Measurements from ENCODE around the gene CREBBP. TPM values are rescaled to one million over a fixed set of nuclear protein-coding genes. Genes with fewer than 3 reads are reported as not detected.

Gene CREBBP
- total RNA-seq, 1 donor from 2014 or later: 72.8 TPM

DNA sequence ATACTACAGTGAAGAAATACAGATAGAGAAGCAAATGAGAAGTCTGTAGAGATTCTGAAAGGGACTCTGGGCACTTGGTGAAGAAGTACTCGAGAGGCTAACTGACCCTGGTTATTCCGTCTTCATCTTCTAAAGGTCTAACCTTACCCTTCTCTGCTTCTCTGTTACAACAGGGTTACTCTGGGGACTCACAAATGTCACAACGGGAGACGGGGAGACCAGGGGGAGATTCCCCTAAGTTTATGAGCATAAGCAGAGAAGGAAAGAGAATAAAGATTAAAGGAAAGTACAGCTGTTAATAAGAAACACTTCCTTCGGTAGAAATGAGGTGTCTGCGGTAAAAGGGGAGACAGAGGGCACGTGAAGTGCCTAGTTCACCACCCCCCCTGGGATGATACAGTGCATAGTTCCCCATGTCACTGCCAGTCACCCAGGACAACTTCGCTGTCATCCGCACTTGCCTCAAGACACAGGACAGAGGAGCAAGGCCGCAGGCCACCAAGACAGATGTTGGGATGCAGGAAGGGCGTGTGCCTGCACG is 88.0 kb downstream of the CREBBP start:
- intact Hi-C loops (cut with DNase I): no loop called here
- Histone ChIP-seq H3K36me3 (peaks cover 47% of the 10 kb centered on the region), H3K27ac (no peak overlapping the region)

DNA sequence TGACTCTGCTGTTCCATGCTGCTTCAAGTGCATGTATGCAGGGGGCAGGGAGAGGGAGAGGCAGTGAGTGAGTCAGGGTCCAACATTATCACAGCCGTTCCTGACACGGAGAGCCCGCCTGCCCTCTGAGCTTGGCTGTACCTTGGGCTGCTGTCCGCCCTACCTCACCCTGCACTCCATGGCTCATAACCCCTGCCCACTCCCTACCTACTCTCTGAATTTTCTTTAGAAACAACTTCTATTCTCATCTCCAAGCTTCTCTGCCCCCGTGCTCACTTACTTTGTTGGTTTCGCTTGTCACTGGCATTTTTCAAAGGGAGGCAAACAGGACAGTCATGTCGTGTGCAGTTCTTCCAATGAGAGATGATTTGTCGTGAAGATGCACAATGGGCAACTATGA is 88.8 kb downstream of the CREBBP start:
- TF ChIP-seq, protein P1, sequence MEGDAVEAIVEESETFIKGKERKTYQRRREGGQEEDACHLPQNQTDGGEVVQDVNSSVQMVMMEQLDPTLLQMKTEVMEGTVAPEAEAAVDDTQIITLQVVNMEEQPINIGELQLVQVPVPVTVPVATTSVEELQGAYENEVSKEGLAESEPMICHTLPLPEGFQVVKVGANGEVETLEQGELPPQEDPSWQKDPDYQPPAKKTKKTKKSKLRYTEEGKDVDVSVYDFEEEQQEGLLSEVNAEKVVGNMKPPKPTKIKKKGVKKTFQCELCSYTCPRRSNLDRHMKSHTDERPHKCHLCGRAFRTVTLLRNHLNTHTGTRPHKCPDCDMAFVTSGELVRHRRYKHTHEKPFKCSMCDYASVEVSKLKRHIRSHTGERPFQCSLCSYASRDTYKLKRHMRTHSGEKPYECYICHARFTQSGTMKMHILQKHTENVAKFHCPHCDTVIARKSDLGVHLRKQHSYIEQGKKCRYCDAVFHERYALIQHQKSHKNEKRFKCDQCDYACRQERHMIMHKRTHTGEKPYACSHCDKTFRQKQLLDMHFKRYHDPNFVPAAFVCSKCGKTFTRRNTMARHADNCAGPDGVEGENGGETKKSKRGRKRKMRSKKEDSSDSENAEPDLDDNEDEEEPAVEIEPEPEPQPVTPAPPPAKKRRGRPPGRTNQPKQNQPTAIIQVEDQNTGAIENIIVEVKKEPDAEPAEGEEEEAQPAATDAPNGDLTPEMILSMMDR (IDR thresholded peaks at IDR 0.05): no peak
- intact Hi-C loops (cut with DNase I): no loop called here
- H3K27me3 ChIP-seq: no peaks in the 10 kb centered on the region
- ATAC-seq (no peak), DNase-seq (no peak)
- no peak overlapping the region for H3K4me3 ChIP-seq
- peaks cover 17% of the 10 kb centered on the region for H3K4me1 ChIP-seq
- H3K36me3 ChIP-seq: peaks cover 51% of the 10 kb centered on the region
- no peaks in the 10 kb centered on the region for H3K9me3 ChIP-seq
- H3K27ac ChIP-seq: no peak overlapping the region

More for the DNA sequence above, 88.0 kb downstream of the CREBBP start:
- Histone ChIP-seq H3K9me3 (no peaks in the 10 kb centered on the region), H3K4me3 (no peak overlapping the region), H3K27me3 (no peaks in the 10 kb centered on the region), H3K4me1 (peaks cover 24% of the 10 kb centered on the region)
- DNase-seq: no peak
- TF ChIP-seq, protein P1 (IDR thresholded peaks at IDR 0.05): no peak
- ATAC-seq: no peak

DNA sequence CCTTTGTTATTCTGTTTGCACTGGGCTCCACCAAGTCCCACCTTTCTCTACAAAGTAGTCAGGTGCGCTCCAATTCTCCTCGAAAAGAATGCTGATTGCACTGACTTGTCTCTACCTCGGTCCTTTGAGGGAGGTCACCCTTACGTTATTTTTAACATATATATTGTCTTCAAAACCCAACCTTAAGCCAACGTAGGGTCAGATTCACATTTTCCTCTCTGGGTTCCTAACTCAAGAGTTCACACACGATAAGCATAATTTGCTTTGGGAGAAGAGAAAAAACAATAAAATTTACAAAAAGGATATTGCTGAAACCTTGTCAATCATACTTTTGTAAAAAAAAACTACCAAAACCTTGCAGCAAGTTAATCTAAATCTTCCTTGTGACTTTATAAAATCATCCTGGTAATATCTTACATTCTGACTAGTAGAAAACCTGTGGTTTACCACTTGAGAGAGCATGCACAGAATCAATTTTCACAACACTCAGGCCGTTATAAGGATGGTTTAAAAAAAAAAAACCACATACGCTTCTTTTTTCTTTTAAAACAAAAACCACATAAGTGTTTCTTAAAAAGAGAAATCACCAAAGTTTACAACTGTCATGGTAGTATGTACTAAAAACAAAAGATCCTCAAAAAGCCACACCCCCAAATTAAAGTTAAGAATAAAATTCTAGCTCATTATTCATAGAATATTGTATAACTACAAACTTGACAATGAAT is 91.0 kb downstream of the CREBBP start:
- intact Hi-C loops (cut with DNase I): no loop called here
- H3K36me3 ChIP-seq: peaks cover 70% of the 10 kb centered on the region
- no peaks in the 10 kb centered on the region for H3K9me3 ChIP-seq
- DNase-seq: no peak
- ATAC-seq: no peak
- H3K27ac ChIP-seq: no peak overlapping the region
- H3K27me3 ChIP-seq: no peaks in the 10 kb centered on the region
- no peak overlapping the region for H3K4me3 ChIP-seq
- H3K4me1 ChIP-seq: peaks cover 17% of the 10 kb centered on the region
- TF ChIP-seq, protein P1 (IDR thresholded peaks at IDR 0.05): no peak

DNA sequence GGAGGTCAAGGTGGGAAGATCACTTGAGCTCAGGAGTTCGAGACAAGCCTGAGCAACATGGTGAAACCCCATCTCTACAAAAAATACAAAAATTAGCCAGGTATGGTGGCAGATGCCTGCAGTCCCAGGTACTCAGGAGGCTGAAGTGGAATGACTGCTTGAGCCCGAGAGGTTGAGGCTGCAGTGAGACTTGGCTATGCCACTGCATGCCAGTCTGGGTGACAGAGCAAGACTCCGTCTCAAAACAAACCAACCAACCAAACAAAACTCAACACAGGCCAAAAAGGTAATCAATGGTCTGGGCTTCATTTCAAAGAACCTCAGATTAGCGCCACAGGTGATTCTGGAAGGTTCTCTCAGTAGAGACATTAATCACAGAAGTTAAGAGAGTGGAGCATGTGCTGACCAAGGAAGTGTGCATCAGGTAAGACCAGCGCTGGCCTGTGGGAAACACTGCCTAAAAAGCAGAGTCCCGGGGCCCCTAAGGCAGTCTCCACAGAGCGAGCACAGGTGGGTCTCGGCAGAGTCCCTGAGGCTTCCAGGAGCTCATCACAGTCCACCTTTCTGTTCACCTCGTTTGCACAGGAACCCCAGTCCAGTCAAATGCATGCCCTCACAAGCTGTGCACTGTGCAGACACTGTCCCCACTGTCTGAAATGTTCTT is 91.7 kb downstream of the CREBBP start:
- Histone ChIP-seq H3K4me3 (no peak overlapping the region), H3K36me3 (peaks cover 70% of the 10 kb centered on the region), H3K4me1 (peaks cover 15% of the 10 kb centered on the region), H3K27ac (no peak overlapping the region), H3K27me3 (no peaks in the 10 kb centered on the region), H3K9me3 (no peaks in the 10 kb centered on the region)
- TF ChIP-seq, protein P1 (IDR thresholded peaks at IDR 0.05): no peak
- DNase-seq (no peak), ATAC-seq (no peak)
- intact Hi-C loops (cut with DNase I): no loop called here

DNA sequence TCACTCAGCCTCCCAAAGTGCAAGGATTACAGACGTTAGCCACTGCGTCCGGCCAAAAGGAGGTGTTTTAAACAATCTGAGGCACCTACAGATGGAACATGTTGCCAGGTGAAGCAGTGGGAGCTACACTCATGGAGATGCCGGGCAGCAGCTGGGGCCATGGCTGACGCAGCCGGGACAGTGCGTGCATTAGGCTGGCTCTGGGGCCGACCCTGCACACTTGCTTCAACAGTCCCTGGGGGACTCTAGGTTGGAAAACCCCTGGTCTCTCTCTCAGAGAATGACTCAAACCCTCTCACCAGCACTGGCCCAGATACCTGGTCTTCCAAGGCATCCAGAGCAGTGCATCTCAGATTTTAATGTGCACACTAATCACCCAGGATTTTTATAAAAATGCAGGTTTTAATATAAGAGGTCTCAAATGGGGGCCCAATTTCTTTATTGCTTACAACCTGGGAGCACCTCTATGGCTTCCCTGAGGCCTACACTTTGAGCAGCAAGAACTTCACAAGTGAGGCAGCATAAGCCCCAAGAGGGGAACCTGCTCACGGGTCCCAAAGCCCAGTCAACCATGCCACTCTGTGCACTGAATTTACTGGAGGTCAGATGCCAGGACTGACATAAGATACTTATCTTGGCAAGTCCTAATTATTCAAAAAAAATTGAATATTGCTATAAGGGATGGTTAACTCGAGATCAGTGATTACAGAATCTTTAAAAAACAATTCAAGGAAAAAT is 92.4 kb downstream of the CREBBP start:
- intact Hi-C loops (cut with DNase I): no loop called here
- TF ChIP-seq, protein P1 (IDR thresholded peaks at IDR 0.05): no peak
- H3K27ac ChIP-seq: no peak overlapping the region
- DNase-seq (no peak), ATAC-seq (no peak)
- peaks cover 8% of the 10 kb centered on the region for H3K4me1 ChIP-seq
- no peaks in the 10 kb centered on the region for H3K9me3 ChIP-seq
- no peaks in the 10 kb centered on the region for H3K27me3 ChIP-seq
- no peak overlapping the region for H3K4me3 ChIP-seq
- H3K36me3 ChIP-seq: peaks cover 74% of the 10 kb centered on the region
